Measurements from ENCODE around the gene DRC7. TPM values are rescaled to one million over a fixed set of nuclear protein-coding genes. Genes with fewer than 3 reads are reported as not detected.

DRC7 gene
- total and polyA plus RNA-seq, 10 of the 15 experiments (the other 5 are each of a cell fraction or from before 2014, with no cell fraction given) = 0.06 to 0.49 (median 0.14) TPM; not detected in 4

DNA sequence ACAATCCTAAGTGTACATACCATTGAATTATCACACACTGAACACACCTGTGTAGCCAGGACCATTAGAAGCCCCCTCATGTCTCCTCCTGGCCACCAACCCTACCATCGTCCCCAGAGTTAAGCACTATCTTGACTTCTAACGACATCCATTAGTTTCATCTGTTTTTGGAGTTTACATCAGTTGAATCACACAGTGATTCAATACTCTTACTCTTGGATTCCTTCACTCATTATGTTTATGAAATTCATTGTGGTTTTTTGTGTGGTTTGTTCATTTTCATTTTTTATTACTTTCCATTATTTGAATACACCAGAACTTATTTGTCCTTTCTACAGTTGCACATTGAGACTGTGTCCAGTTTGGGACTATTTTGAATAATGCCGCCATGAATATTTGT lies 13.6 kb downstream of the DRC7 start:
- Histone ChIP-seq H3K27me3 (replicated peaks in 1 of 2; ENCODE audit: control insufficient read depth in 2 of 2, insufficient read depth in 2 of 2, low read length in 1 of 2) (no peaks in the 10 kb centered on the region), H3K79me2 (ENCODE audit: control insufficient read depth, insufficient read depth, low read length) (no peaks in the 10 kb centered on the region), H2AFZ (ENCODE audit: control insufficient read depth, low read depth, low read length) (no peak overlapping the region), H3K9ac (ENCODE audit: control insufficient read depth, insufficient read depth, low read length) (no peak overlapping the region), H3K4me1 (ENCODE audit: control insufficient read depth, insufficient read depth, low read length) (no peaks in the 10 kb centered on the region), H4K20me1 (ENCODE audit: control insufficient read depth, insufficient read depth) (no peaks in the 10 kb centered on the region), H3K36me3 (ENCODE audit: control insufficient read depth in 2 of 2, insufficient read depth in 2 of 2, low read length in 1 of 2) (no peaks in the 10 kb centered on the region), H3K4me3 (no peak overlapping the region), H3K9me3 (replicated peaks; ENCODE audit: control insufficient read depth, insufficient read depth, low read length) (no peaks in the 10 kb centered on the region), H3K4me2 (ENCODE audit: control insufficient read depth, insufficient read depth) (no peak overlapping the region), H3K27ac (ENCODE audit: control insufficient read depth, insufficient read depth) (no peak overlapping the region)
- SMC1A ChIA-PET (ENCODE audit: uncharacterized antibody, unreplicated experiment) = no interaction called here
- CTCF ChIA-PET = no interaction called here
- ATAC-seq = no peak
- intact Hi-C loops (cut with micrococcal nuclease; ENCODE audit: unreplicated experiment) = no loop called here
- no TSS peak for BruUV-seq (replicated peaks)
- RAD21 ChIA-PET (ENCODE audit: unreplicated experiment) = no interaction called here
- POLR2A ChIA-PET = no interaction called here
- WGBS (ENCODE audit: insufficient coverage, insufficient replicate concordance, low lambda C conversion rate, missing lambda C conversion rate) = 43% methylated on average over 3 of the region's 3 CpGs
- TF ChIP-seq PML (IDR thresholded peaks at IDR 0.05; ENCODE audit: low read length) (no peak), ASH2L (IDR thresholded peaks at IDR 0.05; ENCODE audit: borderline replicate concordance, low read depth) (no peak), NRF1 (conservative IDR thresholded peaks at IDR 0.05; ENCODE audit: low read depth, low read length) (no peak), ZNF24 (IDR thresholded peaks at IDR 0.05) (no peak), DPF2 (IDR thresholded peaks at IDR 0.05) (no peak), STAT3 (IDR thresholded peaks at IDR 0.05; ENCODE audit: low read depth, low read length) (no peak), NR2C1 (IDR thresholded peaks at IDR 0.05) (no peak), SRF (IDR thresholded peaks at IDR 0.05; ENCODE audit: low read depth in 2 of 2, low read length in 2 of 2) (no peak), NFYA (IDR thresholded peaks at IDR 0.05; ENCODE audit: borderline replicate concordance, low read depth, low read length) (no peak), SMAD1 (IDR thresholded peaks at IDR 0.05; ENCODE audit: low read depth, partially characterized antibody) (no peak)
- TF ChIP-seq, protein P1, sequence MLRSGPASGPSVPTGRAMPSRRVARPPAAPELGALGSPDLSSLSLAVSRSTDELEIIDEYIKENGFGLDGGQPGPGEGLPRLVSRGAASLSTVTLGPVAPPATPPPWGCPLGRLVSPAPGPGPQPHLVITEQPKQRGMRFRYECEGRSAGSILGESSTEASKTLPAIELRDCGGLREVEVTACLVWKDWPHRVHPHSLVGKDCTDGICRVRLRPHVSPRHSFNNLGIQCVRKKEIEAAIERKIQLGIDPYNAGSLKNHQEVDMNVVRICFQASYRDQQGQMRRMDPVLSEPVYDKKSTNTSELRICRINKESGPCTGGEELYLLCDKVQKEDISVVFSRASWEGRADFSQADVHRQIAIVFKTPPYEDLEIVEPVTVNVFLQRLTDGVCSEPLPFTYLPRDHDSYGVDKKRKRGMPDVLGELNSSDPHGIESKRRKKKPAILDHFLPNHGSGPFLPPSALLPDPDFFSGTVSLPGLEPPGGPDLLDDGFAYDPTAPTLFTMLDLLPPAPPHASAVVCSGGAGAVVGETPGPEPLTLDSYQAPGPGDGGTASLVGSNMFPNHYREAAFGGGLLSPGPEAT (IDR thresholded peaks at IDR 0.05; ENCODE audit: low read depth) = no peak
- DNase-seq (ENCODE audit: low read depth, low spot score) = no peak
- no peak for FAIRE-seq
- in situ Hi-C loops (cut with MboI) = no loop called here
